ENCODE results near the gene LACRT.
"Not testable (repeated sequence)": the region's sequence is repeated elsewhere in the genome, so short reads cannot be mapped to it uniquely, and the experiment has no call there.

The LACRT gene

GRCh38 chr12:54641089-54641488 is 6.4 kb upstream of the LACRT start:
- in situ Hi-C loops (cut with HindIII; ENCODE audit: low sequenced_read_pairs) = no loop called here

DNA sequence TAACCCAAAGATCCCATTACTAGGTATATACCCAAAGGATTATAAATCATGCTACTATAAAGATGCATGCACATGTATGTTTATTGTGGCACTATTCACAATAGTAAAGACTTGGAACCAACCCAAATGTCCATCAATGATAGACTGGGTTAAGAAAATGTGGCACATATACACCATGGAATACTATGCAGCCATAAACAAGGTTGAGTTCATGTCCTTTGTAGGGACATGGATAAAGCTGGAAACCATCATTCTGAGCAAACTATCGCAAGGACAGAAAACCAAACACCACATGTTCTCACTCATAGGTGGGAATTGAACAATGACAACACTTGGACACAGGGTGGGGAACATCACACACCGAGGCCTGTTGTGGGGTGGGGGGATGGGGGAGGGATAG is 4.4 kb upstream of the LACRT start:
- in situ Hi-C loops (cut with HindIII; ENCODE audit: low sequenced_read_pairs) = not testable (repeated sequence)

DNA sequence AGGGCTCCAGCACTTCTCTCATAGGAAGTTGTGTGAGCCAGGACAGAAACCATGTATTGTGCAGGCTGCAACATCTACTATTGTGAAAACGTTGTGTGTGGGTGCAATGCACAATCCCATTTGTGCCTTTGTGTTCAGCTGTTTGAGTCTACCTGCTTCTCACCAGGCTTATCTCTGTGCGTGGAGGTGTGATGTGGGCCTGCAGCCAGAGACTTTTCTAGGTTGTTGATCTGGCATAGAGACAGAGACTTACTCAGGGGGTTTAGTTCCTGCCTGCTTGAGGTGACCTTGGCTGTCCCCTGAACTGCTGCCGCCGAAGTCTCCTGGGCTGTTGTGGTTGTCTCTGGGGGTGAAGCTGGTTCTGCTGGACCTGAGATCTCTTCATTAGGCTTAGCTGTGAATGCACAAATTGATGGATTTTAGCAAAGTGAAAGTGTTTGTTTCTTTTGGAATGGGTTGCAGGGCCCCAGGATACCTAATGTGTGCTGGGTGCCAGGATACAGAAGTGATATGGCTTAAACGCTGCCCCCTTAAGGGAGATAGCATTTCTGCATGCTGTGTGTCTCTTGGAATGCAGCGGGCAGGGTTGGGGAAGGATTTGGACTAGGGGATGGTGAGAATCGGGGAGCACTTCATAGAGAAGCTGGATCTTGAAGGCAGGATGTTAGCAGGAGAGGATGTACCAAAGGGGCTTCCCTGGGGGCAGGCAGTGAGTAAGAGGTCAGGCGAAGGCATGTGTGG is 2.5 kb downstream of the LACRT start:
- in situ Hi-C loops (cut with HindIII; ENCODE audit: low sequenced_read_pairs) = no loop called here

DNA sequence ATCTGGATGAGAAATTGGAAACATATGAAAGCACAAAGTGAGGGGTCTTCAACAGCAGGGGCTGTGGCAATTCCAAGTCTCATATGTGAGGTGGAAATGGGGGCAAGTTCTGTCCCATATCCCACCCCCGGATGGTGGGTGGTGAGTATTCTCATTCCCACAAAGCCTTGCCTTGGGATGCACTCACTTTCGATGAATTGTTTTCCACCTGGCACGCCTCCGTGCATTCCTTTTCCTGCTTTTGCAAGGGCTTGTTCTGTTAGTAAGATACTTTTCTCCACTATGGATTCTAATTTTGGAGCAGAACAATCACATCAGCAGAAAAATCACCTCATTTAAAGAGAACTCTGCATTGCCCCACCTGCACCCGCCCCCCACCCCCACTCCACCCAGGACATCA is 3.1 kb downstream of the LACRT start:
- in situ Hi-C loops (cut with HindIII; ENCODE audit: low sequenced_read_pairs) = no loop called here

DNA sequence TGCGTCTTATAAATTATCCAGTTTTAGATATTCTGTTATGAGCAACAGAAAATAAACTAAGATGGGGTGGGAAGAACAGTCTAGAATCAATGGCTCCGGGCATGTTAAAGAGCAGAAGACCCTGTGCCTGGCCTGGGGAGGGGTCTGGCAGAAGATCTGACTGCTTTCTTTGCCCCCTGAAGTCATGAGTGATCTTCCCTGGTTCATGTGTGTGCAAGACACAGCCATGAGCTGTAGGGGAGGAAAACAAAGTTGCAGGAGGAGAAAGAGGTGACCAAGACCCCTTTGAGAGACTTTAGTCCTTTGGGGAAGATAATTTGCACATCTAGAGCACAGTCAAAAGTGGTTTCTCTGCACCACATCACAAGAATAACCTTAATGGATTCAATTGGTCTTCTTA is 4.8 kb downstream of the LACRT start:
- in situ Hi-C loops (cut with HindIII; ENCODE audit: low sequenced_read_pairs) = no loop called here

DNA sequence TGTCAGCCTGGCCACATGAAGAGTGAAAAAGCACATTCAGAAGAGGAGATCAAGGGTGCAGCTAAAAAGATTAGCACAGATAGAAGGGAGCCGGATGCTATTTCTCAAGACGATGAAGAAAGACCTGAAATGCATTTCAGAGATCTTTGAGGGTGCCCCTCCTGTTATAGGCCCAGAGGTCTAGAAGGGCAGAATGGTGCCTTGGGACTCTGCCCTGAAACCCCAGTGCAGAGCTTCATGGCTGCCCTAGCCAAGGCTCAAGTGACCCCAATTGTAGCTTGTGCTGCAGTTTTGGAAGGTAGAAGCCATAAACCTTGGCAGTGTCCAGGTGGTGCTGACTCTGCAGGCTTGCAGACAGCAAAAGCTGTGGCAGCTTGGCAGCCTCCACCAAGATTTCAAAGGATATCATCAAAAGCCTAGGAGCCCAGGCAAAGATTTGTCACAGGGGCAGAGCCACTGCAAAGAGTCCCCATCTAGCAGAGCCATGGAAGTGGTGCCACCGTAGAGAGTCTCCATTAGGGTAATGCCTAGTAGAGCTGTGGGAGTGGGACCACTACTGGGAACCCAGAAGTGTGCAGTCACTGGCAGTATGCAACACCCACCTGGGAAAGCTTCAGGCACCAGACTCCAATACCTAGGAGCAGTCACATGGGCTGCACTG is 6.4 kb downstream of the LACRT start:
- in situ Hi-C loops (cut with HindIII; ENCODE audit: low sequenced_read_pairs) = no loop called here

- in situ Hi-C loops (cut with HindIII; ENCODE audit: low sequenced_read_pairs) = no loop called here
Observed at GRCh38 chr12:54627304-54627703, 7.4 kb downstream of the LACRT start.

DNA sequence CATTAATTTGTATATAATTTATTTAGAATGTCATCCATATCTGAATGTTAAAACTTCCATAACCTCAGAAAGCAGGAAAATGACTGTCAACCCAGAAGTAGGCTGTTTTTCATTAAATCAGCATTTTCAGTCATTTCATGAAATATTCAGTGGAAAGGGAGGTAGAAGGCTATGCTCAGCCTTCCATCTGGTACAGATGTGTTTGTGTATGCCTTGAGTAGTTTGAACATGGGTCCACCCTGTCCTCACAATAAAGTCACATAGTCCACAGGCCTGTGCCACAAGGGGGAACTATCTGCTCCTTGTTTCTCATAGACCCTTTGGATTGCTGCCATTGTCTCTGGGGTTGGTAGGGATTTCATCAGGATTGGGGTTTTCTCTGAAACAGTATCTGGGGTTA is 9.1 kb downstream of the LACRT start:
- in situ Hi-C loops (cut with HindIII; ENCODE audit: low sequenced_read_pairs) = no loop called here

DNA sequence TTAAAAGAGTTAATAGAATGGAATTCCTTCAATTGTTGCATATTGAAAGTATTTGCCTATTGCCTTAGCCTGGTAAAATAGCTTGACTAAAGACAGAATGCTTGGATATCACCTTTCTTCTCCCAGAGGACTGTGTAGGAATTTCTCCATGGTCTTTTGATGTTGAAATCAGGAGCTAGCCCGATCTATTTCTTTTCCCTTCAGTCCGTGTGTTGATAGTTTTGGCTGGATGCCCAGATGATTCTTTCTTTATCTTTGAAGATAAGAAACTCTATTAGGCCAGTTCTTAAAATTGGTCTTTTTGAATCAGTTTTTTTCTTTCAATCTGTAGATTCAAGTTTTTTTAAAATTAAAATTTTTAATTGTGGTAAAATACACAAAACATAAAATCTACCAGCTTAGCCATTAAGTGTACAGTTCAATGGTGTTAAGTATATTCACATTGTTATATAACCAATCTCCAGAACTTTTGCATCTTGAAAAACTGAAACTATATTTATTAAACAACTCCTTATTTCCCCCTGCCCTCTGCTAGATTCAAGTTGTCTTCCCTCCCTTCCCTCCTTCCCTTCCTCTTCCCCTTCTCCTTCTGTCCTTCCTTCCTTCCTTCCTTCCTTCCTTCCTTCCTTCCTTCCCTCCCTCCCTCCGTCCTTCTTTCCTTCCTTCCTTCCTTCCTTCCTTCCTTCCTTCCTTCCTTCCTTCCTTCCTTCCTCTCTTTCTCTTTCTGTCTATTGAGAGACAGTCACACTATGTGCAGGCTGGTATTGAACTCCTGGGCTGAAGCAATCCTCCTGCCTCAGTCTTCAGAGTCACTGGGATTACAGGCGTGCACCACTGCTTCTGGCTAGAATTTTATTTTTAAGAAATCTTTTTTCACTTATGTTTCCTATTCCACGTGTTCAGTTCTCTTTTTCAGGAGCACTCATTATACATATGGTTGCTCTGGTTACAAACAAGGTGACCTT is 10.1 kb downstream of the LACRT start:
- in situ Hi-C loops (cut with HindIII; ENCODE audit: low sequenced_read_pairs) = no loop called here

- in situ Hi-C loops (cut with HindIII; ENCODE audit: low sequenced_read_pairs) = no loop called here
Observed at GRCh38 chr12:54622463-54623183, 12.1 kb downstream of the LACRT start.

GRCh38 chr12:54616933-54617680 is 17.6 kb downstream of the LACRT start:
- in situ Hi-C loops (cut with HindIII; ENCODE audit: low sequenced_read_pairs) = no loop called here

DNA sequence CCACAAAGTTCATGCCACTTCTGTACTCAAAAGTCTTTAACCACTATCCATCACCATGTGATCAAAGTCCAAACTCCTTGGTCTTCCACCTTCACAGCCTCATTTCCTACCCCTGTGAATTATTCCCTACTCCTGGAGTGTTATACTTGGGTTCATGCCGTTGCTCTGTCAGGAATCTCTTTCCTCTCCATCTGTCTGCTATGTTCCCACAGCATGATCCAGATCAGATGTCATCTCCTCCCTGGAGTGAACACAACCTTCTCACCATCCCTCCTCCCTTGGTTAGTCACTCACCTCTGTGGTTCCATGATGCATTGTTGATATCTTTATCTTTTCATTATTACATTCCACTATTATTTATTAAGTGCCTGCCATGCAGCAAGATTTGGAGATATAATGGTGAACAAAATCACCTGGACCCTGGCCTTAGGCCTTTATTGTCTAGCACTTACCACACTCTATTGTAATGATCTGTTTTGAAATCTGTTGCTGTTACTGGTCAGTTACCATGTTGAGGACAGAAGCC is 22.4 kb downstream of the LACRT start:
- in situ Hi-C loops (cut with HindIII; ENCODE audit: low sequenced_read_pairs) = no loop called here

GRCh38 chr12:54611715-54612149 is 23.0 kb downstream of the LACRT start:
- in situ Hi-C loops (cut with HindIII; ENCODE audit: low sequenced_read_pairs) = no loop called here

- in situ Hi-C loops (cut with HindIII; ENCODE audit: low sequenced_read_pairs) = no loop called here
Observed at GRCh38 chr12:54608769-54609168, 25.9 kb downstream of the LACRT start.

GRCh38 chr12:54608156-54608555 is 26.5 kb downstream of the LACRT start:
- in situ Hi-C loops (cut with HindIII; ENCODE audit: low sequenced_read_pairs) = no loop called here

DNA sequence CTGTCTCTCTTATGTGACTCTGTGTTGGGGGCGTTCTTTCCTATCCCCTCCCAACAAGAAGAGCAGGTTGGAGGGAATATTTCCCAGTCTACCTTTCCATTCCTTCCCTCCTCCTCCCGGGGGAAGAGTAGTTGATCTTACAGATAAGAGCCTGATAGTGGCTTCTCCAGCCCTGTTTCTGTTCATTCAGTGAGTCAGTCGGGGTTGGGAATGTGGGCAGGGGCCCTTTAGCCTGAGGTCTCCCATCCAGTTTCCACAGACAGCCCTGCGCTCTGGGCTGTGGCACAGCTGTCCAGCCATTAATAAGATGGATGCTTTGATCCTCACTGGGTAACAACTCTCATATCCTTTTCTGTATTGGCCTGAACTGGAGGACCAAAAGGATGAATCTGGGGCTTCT is 28.1 kb downstream of the LACRT start:
- in situ Hi-C loops (cut with HindIII; ENCODE audit: low sequenced_read_pairs) = no loop called here

DNA sequence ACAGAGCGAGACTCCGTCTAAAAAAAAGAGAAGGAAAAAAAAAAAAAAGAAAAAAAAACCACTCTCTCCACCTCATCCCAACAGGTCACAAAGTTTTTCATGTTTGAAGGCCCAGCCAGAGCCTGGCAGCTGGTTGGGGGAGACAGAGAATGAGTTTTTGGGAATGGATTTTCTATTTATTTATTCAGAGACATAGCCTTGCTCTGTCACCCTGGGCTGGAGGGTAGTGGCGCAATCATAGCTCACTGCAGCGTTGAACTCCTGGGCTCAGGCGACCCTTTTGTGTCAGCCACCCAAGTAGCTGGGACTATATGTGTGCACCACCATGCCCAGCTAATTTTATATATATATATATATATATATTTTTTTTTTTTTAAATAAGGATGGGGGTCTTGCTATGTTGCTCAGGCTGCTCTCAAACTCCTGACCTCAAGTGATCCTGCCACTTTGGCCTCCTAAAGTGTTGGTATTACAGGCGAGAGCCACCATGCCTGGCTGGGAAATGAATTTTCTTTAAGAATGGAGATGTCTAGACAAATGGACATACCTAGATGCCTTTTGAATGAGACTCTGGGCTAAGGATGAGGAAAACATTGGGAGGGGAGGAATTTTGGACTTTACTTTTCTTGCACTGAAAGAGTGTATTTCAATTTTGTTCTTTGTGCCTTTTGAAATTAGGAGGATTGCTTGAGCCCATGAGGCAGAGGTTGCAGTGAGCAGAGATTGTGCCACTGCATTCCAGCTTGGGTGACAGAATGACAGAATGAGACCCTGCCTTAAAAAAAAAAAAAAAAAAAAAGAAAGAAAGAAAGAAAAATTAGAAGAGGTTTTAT is 29.3 kb downstream of the LACRT start:
- in situ Hi-C loops (cut with HindIII; ENCODE audit: low sequenced_read_pairs) = no loop called here

- in situ Hi-C loops (cut with HindIII; ENCODE audit: low sequenced_read_pairs) = no loop called here
Observed at GRCh38 chr12:54604436-54604835, 30.3 kb downstream of the LACRT start.

DNA sequence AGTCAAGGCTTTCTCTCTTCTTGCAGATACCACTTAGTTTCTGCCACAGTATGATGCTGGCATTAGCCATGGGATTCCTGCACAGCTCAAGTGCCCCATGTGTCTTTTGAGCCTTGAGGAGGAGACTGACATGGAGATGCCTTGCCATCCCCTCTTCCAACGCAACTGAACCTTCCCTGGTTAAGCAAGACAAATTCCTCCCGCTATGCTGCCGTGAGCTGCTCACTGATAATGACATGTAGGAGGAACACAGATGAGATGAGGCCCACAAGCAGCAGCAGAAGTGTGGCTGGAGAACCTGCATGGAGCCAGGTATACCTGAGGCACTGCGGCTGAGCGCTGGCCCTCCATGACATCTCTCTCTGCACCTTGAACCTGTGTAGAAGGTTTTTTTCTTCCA is 30.8 kb downstream of the LACRT start:
- in situ Hi-C loops (cut with HindIII; ENCODE audit: low sequenced_read_pairs) = no loop called here

Measured in DLD1 (cell line).